HG03571 (cell line): ENCODE results near the gene EFNA5.

Experiments
- ATAC-seq: cut with Tn5 transposase; IDR thresholded peaks from one replicate; pipeline ENCODE4 v1.9.1; 2021; ENCODE audit not compliant: unreplicated experiment

Gene EFNA5

DNA sequence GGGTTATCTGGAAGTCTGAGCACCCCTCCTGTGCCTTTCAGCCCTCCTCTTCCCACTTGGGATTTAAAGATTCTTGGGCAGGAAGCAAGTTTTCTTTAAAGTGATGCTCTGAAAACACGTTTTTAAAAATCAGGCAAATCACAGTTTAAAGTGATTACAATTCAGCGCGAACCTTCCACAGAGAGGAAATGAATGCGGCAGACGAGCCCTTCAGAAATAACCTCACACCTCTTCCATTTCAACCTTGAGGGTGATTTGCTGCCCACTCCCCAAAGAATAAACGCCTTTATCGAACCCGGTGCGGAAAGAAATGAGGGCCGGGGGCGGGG is 2.3 kb upstream of the EFNA5 start:
- ATAC-seq: no peak

- ATAC-seq: no peak
Observed at GRCh38 chr5:107672211-107673038, 1.7 kb upstream of the EFNA5 start.

DNA sequence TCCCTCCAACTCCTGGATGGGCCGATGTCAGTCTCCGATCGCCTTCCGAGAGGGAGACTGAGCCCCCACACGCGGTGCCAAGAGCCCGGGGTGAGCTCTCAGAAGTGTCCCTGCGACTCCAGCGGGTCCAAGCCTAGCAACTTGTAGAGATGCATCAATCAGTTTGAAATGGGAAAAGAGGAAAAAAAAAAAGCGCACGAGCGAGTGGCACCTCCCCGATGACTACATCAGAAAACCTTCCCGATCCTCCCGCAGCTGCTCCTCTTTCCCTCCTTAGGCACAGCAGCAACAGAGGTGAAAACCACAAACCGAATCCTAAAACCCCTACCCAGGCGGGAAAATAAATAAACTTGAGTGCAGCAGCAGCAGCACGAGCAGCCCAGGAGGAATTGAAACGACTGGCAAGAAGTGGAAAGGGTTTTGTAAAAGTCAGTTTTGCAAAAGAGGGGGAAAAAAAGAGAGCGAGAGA is 1.0 kb upstream of the EFNA5 start:
- ATAC-seq: no peak

GRCh38 chr5:107670087-107670931 is 428 bp downstream of the EFNA5 start:
- no peak for ATAC-seq

- ATAC-seq: no peak
Observed at GRCh38 chr5:107669096-107670031, 1.4 kb downstream of the EFNA5 start.

- ATAC-seq: no peak
Observed at GRCh38 chr5:107668154-107669095, 2.3 kb downstream of the EFNA5 start.

- no peak for ATAC-seq
Observed at GRCh38 chr5:107666051-107666655, 4.6 kb downstream of the EFNA5 start.

- no peak for ATAC-seq
Observed at GRCh38 chr5:107665036-107665570, 5.6 kb downstream of the EFNA5 start.

- ATAC-seq: no peak
Observed at GRCh38 chr5:107663697-107664096, 7.0 kb downstream of the EFNA5 start.

DNA sequence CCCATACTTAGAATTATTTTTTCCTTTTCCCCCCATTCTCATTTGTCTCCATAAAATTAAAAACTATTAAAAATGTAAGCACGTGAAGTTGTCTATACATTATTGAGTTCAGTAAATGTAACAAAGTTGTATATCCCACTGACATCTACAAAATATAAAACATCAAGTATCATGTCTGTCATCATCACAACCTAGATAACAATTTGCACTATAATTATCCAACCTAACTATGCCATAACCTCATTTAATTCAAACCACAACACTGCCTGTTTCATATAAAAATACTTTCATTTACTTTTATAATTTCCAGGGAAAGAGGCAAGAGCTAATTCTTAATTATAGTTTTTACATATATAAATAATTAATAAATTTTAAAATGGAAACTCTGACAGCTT is 9.1 kb downstream of the EFNA5 start:
- ATAC-seq: no peak

GRCh38 chr5:107661038-107661649 is 9.6 kb downstream of the EFNA5 start:
- no peak for ATAC-seq

GRCh38 chr5:107658528-107658927 is 12.2 kb downstream of the EFNA5 start:
- ATAC-seq: no peak

DNA sequence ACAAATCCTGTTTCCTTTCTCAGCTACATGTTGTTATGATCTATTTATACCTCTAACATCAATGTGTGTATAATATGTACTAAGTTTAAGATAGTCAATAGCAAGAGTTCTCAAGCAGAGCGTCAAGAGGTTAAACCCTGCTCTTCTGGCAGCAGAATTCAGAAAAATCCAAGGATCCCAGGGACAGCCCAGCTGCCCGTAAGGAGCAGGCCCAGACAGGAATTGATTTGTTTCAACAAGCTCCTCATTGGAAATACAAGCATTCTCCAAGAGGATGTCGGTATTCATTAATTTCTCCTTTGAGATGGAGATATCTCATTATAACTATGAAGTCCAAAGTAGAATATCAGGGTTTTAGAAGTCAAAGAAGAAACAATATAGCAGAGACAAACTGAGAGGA is 14.9 kb downstream of the EFNA5 start:
- ATAC-seq: no peak

DNA sequence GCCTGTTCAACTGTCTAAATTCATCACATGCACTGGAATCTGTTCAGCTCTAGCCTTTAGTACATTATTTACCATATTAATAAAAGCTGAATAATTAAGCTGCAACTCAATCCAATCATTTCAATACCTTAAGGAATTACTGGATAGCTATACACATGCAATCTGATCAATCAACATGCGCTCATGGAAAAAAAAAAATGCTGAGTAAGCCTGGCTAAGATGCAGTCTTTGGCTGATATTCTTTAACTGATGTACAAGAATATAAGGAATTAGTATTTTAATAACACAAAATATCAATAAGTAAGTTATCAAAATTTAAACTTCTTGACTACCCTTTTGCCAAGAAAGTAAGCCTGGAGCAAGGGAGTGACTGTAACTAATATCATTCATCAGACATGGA is 15.9 kb downstream of the EFNA5 start:
- no peak for ATAC-seq

- ATAC-seq: no peak
Observed at GRCh38 chr5:107653685-107654084, 17.1 kb downstream of the EFNA5 start.

GRCh38 chr5:107652839-107653607 is 17.7 kb downstream of the EFNA5 start:
- ATAC-seq: no peak

- ATAC-seq: no peak
Observed at GRCh38 chr5:107652408-107652807, 18.3 kb downstream of the EFNA5 start.

- ATAC-seq: no peak
Observed at GRCh38 chr5:107651325-107651724, 19.4 kb downstream of the EFNA5 start.
